GM18511 (cell line): ENCODE measurements around the gene NEU4.
A peak's percentile ranks its signal among the peaks of the same experiment; 100 is the strongest.
"Not testable (repeated sequence)": the region's sequence is repeated elsewhere in the genome, so short reads cannot be mapped to it uniquely, and the experiment has no call there.

Experiments used
- ATAC-seq: cut with Tn5 transposase; IDR thresholded peaks from one replicate; pipeline ENCODE4 v1.9.1; 2021; ENCODE audit warnings: mild to moderate bottlenecking, moderate library complexity; ENCODE audit not compliant: unreplicated experiment

Gene NEU4

GRCh38 chr2:241798081-241798630 lies 10.8 kb upstream of the NEU4 start:
- no peak for ATAC-seq

- no peak for ATAC-seq
Observed at GRCh38 chr2:241798631-241799521, 10.1 kb upstream of the NEU4 start.

- no peak for ATAC-seq
Observed at GRCh38 chr2:241799522-241800197, 9.3 kb upstream of the NEU4 start.

GRCh38 chr2:241800198-241800903 lies 8.6 kb upstream of the NEU4 start:
- ATAC-seq = not testable (repeated sequence)

- no peak for ATAC-seq
Observed at GRCh38 chr2:241801611-241802420, 7.2 kb upstream of the NEU4 start.

GRCh38 chr2:241802421-241803318 lies 6.3 kb upstream of the NEU4 start:
- ATAC-seq = no peak

GRCh38 chr2:241803387-241804325 lies 5.3 kb upstream of the NEU4 start:
- peak; percentile 61 for ATAC-seq

GRCh38 chr2:241804326-241805229 lies 4.4 kb upstream of the NEU4 start:
- no peak for ATAC-seq

GRCh38 chr2:241806217-241806616 lies 2.8 kb upstream of the NEU4 start:
- not testable (repeated sequence) for ATAC-seq

- no peak for ATAC-seq
Observed at GRCh38 chr2:241808051-241808720, 807 bp upstream of the NEU4 start.

- ATAC-seq = no peak
Observed at GRCh38 chr2:241809383-241810306, 652 bp downstream of the NEU4 start.

- no peak for ATAC-seq
Observed at GRCh38 chr2:241810307-241811200, 1.6 kb downstream of the NEU4 start.

- no peak for ATAC-seq
Observed at GRCh38 chr2:241811201-241811951, 2.4 kb downstream of the NEU4 start.
